Neural cell (in vitro differentiated cells): Measurements from ENCODE around the gene MYO9A. TPM values are rescaled to one million over a fixed set of nuclear protein-coding genes. Genes with fewer than 3 reads are reported as not detected.

Source experiments
- H2AFZ ChIP-seq: fragments of 200-600, 300-800 bp; sonication (generic), shearing (Covaris generic); 2 replicates; pipeline ENCODE4 v1.6.0; 2014; ENCODE audit warnings: low read depth, mild to moderate bottlenecking, antibody characterized with exemption, low read length, moderate library complexity
- H3F3A ChIP-seq: fragments of 200-600 bp; shearing (Covaris generic); 2 replicates; pipeline ENCODE4 v1.6.1; 2016; ENCODE audit warnings: mild to moderate bottlenecking, moderate library complexity, mixed read lengths, antibody characterized with exemption, low read length; ENCODE audit not compliant: insufficient read depth, poor library complexity, severe bottlenecking
- H3K27ac ChIP-seq: fragments of 200-600, 300-800 bp; sonication (generic), shearing (Covaris generic); 2 replicates; pipeline ENCODE4 v1.5.1; 2014; ENCODE audit warnings: mild to moderate bottlenecking, low read length, moderate library complexity
- H3K27me3 ChIP-seq: fragments of 300-800, 200-600 bp; sonication (generic), shearing (Covaris generic); 2 replicates; pipeline ENCODE4 v1.6.0; 2014; ENCODE audit warnings: mild to moderate bottlenecking, low read depth, low read length, moderate library complexity; ENCODE audit not compliant: insufficient read depth
- H3K36me3 ChIP-seq: fragments of 300-800, 200-600 bp; sonication (generic), shearing (Covaris generic); 2 replicates; pipeline ENCODE4 v1.5.1; 2014; ENCODE audit warnings: mild to moderate bottlenecking, antibody characterized with exemption, low read length, moderate library complexity; ENCODE audit not compliant: insufficient read depth
- H3K4me2 ChIP-seq: fragments of 300-800, 200-600 bp; sonication (generic), shearing (Covaris generic); 2 replicates; pipeline ENCODE4 v1.6.0; 2014; ENCODE audit warnings: mild to moderate bottlenecking, low read length
- H3K4me3 ChIP-seq: fragments of 300-800, 200-600 bp; sonication (generic), shearing (Covaris generic); 2 replicates; pipeline ENCODE4 v1.5.1; 2014; ENCODE audit warnings: mild to moderate bottlenecking, low read length, moderate library complexity
- H3K79me2 ChIP-seq: fragments of 200-600 bp; shearing (Covaris generic); replicated peaks from 2 replicates; pipeline ENCODE4 v1.6.0; 2014; ENCODE audit warnings: mild to moderate bottlenecking, low read length, moderate library complexity; ENCODE audit not compliant: insufficient read depth
- H3K9ac ChIP-seq: fragments of 300-800, 200-600 bp; sonication (generic), shearing (Covaris generic); 2 replicates; pipeline ENCODE4 v1.6.1; 2016; ENCODE audit warnings: mild to moderate bottlenecking, low read length, mixed read lengths
- H3K9me2 ChIP-seq: fragments of 200-600 bp; shearing (Covaris generic); 2 replicates; pipeline ENCODE4 v1.6.1; 2016; ENCODE audit warnings: mild to moderate bottlenecking, low read length, mixed read lengths; ENCODE audit not compliant: insufficient read depth
- H3K9me3 ChIP-seq: fragments of 200-600, 300-800 bp; sonication (generic), shearing (Covaris generic); 2 replicates; pipeline ENCODE4 v1.6.1; 2016; ENCODE audit warnings: mild to moderate bottlenecking, mixed run types, low read length, moderate library complexity, mixed read lengths
- H4K20me1 ChIP-seq: fragments of 200-600 bp; shearing (Covaris generic); 2 replicates; pipeline ENCODE4 v1.6.1; 2016; ENCODE audit warnings: mild to moderate bottlenecking, mixed run types; ENCODE audit not compliant: insufficient read depth
- EP300 ChIP-seq: fragments of 450-650 bp; conservative IDR thresholded peaks from 2 replicates; pipeline ENCODE4 v1.6.1; 2014; ENCODE audit warnings: antibody characterized with exemption, mild to moderate bottlenecking, moderate library complexity; ENCODE audit not compliant: poor library complexity, severe bottlenecking
- EZH2 ChIP-seq: fragments of 200-600, 300-800 bp; shearing (Covaris generic), sonication (generic); IDR thresholded peaks from 2 replicates; pipeline ENCODE4 v1.6.1; 2014; ENCODE audit warnings: antibody characterized with exemption, low read length, borderline replicate concordance, mild to moderate bottlenecking; ENCODE audit not compliant: insufficient read depth, poor library complexity, severe bottlenecking
- MXI1 ChIP-seq: fragments of 450-650 bp; conservative IDR thresholded peaks from 2 replicates; pipeline ENCODE4 v1.6.1; 2014; ENCODE audit warnings: antibody characterized with exemption, mild to moderate bottlenecking; ENCODE audit not compliant: poor library complexity, severe bottlenecking
- POLR2AphosphoS5 ChIP-seq: IDR thresholded peaks from 2 replicates; pipeline ENCODE4 v1.6.1; 2012
- RAD21 ChIP-seq: fragments of 450-650 bp; conservative IDR thresholded peaks from 2 replicates; pipeline ENCODE4 v1.6.1; 2014; ENCODE audit warnings: antibody characterized with exemption, mild to moderate bottlenecking, moderate library complexity
- SMC3 ChIP-seq: fragments of 450-650 bp; conservative IDR thresholded peaks from 2 replicates; pipeline ENCODE4 v1.6.1; 2014; ENCODE audit warnings: antibody characterized with exemption, mild to moderate bottlenecking, moderate library complexity; ENCODE audit not compliant: poor library complexity
- TAF1 ChIP-seq: IDR thresholded peaks from 2 replicates; pipeline ENCODE4 v1.6.1; 2012; ENCODE audit warnings: low read depth
- polyA plus RNA-seq: library from polyadenylated mRNA; depleted of rRNA; stranded (reverse); fragments of >200 nt; gene quantifications from 2 replicates; pipeline ENCODE4 v1.2.3, GENCODE V29; 2014
- TF ChIP-seq, protein P1 (sequence below): fragments of 450-650 bp; IDR thresholded peaks from 2 replicates; pipeline ENCODE4 v1.5.1; 2014; ENCODE audit warnings: antibody characterized with exemption, mild to moderate bottlenecking, moderate library complexity; ENCODE audit not compliant: poor library complexity, severe bottlenecking
- TF ChIP-seq, protein P2 (sequence below): IDR thresholded peaks from 2 replicates; pipeline ENCODE4 v1.6.1; 2012; ENCODE audit warnings: borderline replicate concordance

Gene MYO9A
- polyA plus RNA-seq, 1 donor from 2014 or later = 22.7 TPM

DNA sequence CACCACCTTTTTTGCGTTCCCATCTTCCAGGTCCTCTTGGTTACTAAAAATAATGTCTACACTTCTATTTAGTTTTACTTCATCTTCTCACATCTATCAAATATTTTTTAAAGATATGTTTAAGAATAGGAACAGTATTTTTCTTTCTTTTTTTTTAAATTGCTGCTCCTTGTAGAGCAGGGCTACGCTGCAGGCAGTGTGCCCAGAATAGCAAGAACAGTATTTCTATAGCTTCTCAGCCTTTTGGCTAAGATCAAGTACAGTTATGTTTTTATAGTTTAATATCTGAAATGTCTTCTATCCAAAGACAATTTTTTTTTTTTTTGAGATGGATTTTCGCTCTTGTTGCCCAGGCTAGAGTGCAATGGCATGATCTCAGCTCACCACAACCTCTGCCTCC is 73.0 kb downstream of the MYO9A start:
- Histone ChIP-seq H3K4me3 (no peak overlapping the region), H4K20me1 (no peaks in the 10 kb centered on the region), H3F3A (no peaks in the 10 kb centered on the region), H3K27ac (no peak overlapping the region), H3K9me3 (no peaks in the 10 kb centered on the region), H3K9ac (no peak overlapping the region), H2AFZ (no peak overlapping the region), H3K9me2 (no peaks in the 10 kb centered on the region), H3K36me3 (no peaks in the 10 kb centered on the region), H3K79me2 (peaks cover 4% of the 10 kb centered on the region), H3K4me2 (no peak overlapping the region), H3K27me3 (no peaks in the 10 kb centered on the region)
- TF ChIP-seq POLR2AphosphoS5 (no peak), SMC3 (no peak), TAF1 (no peak), RAD21 (no peak), MXI1 (no peak), EZH2 (no peak), EP300 (no peak)
- TF ChIP-seq, protein P1, sequence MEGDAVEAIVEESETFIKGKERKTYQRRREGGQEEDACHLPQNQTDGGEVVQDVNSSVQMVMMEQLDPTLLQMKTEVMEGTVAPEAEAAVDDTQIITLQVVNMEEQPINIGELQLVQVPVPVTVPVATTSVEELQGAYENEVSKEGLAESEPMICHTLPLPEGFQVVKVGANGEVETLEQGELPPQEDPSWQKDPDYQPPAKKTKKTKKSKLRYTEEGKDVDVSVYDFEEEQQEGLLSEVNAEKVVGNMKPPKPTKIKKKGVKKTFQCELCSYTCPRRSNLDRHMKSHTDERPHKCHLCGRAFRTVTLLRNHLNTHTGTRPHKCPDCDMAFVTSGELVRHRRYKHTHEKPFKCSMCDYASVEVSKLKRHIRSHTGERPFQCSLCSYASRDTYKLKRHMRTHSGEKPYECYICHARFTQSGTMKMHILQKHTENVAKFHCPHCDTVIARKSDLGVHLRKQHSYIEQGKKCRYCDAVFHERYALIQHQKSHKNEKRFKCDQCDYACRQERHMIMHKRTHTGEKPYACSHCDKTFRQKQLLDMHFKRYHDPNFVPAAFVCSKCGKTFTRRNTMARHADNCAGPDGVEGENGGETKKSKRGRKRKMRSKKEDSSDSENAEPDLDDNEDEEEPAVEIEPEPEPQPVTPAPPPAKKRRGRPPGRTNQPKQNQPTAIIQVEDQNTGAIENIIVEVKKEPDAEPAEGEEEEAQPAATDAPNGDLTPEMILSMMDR = no peak
- TF ChIP-seq, protein P2, sequence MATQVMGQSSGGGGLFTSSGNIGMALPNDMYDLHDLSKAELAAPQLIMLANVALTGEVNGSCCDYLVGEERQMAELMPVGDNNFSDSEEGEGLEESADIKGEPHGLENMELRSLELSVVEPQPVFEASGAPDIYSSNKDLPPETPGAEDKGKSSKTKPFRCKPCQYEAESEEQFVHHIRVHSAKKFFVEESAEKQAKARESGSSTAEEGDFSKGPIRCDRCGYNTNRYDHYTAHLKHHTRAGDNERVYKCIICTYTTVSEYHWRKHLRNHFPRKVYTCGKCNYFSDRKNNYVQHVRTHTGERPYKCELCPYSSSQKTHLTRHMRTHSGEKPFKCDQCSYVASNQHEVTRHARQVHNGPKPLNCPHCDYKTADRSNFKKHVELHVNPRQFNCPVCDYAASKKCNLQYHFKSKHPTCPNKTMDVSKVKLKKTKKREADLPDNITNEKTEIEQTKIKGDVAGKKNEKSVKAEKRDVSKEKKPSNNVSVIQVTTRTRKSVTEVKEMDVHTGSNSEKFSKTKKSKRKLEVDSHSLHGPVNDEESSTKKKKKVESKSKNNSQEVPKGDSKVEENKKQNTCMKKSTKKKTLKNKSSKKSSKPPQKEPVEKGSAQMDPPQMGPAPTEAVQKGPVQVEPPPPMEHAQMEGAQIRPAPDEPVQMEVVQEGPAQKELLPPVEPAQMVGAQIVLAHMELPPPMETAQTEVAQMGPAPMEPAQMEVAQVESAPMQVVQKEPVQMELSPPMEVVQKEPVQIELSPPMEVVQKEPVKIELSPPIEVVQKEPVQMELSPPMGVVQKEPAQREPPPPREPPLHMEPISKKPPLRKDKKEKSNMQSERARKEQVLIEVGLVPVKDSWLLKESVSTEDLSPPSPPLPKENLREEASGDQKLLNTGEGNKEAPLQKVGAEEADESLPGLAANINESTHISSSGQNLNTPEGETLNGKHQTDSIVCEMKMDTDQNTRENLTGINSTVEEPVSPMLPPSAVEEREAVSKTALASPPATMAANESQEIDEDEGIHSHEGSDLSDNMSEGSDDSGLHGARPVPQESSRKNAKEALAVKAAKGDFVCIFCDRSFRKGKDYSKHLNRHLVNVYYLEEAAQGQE = no peak

DNA sequence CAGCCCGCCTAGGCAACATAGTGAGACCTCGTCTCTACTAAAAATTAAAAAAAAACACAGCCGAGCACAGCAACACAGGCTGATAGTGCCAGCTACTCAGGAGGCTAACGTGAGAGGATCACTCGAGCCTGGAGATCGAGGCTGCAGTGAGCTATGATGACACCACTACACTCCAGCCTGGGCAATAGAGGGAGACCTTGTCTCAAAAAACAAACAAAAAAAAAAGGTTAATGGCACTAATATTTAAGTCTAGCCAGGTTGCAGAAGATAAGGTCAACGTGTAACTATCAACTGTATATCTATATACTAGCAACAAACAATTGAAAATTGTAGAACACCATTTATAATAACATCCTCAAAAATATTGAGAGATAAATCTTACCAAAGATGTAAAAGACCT is 75.1 kb downstream of the MYO9A start:
- no peaks in the 10 kb centered on the region for H3K9me2 ChIP-seq
- no peaks in the 10 kb centered on the region for H3F3A ChIP-seq
- H3K27me3 ChIP-seq = no peaks in the 10 kb centered on the region
- no peak overlapping the region for H3K4me3 ChIP-seq
- H4K20me1 ChIP-seq = no peaks in the 10 kb centered on the region
- no peak overlapping the region for H3K27ac ChIP-seq
- TF ChIP-seq RAD21 = no peak
- no peak for TF ChIP-seq EP300
- no peak for TF ChIP-seq POLR2AphosphoS5
- peaks cover 6% of the 10 kb centered on the region for H3K79me2 ChIP-seq
- H3K4me2 ChIP-seq = no peak overlapping the region
- no peak overlapping the region for H3K9ac ChIP-seq
- no peak overlapping the region for H2AFZ ChIP-seq
- H3K36me3 ChIP-seq = no peaks in the 10 kb centered on the region
- no peaks in the 10 kb centered on the region for H3K9me3 ChIP-seq

DNA sequence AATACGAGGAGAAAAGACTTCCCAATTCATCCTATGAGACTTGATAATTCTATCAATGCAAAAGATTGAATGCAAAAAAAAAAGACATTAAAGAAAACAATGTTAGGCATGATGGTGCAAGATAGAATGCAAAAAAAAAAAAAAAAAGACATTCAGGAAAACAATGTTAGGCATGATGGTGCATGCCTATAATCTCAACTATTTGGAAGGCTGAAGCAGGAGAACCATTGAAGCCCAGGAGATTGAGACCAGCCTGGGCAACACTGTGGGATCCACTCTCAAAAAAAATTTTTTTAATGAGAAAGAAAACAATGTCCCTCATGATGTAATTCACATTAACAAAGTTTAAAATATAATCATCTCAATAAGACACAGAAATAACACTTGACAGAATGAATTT is 75.9 kb downstream of the MYO9A start:
- TF ChIP-seq, protein P2 = no peak
- TF ChIP-seq POLR2AphosphoS5 (no peak), RAD21 (no peak), EP300 (no peak), MXI1 (no peak), SMC3 (no peak), TAF1 (no peak), EZH2 (no peak)
- TF ChIP-seq, protein P1 = no peak
- Histone ChIP-seq H3K4me2 (no peak overlapping the region), H3K27me3 (no peaks in the 10 kb centered on the region), H3K36me3 (no peaks in the 10 kb centered on the region), H3K27ac (no peak overlapping the region), H3K79me2 (peaks cover 10% of the 10 kb centered on the region), H3K9ac (no peak overlapping the region), H4K20me1 (no peaks in the 10 kb centered on the region), H2AFZ (no peak overlapping the region), H3K4me3 (no peak overlapping the region), H3K9me3 (no peaks in the 10 kb centered on the region), H3F3A (no peaks in the 10 kb centered on the region), H3K9me2 (no peaks in the 10 kb centered on the region)
